ENCODE data around the gene HOXA3. TPM values are rescaled to one million over a fixed set of nuclear protein-coding genes. Genes with fewer than 3 reads are reported as not detected.

HOXA3 gene
- polyA plus RNA-seq, 1 of the 3 experiments (the other 2 are of a cell fraction): 0.15 TPM

- no peak for DNase-seq
- no peak overlapping the region for H3K9ac ChIP-seq
- no peak overlapping the region for H3K4me3 ChIP-seq (ENCODE audit: low read depth in 2 of 2, low read length in 1 of 2)
These were observed 47.9 kb downstream of the HOXA3 start for GRCh38 chr7:27104341-27105058.

More at GRCh38 chr7:27104341-27105058, 47.9 kb downstream of the HOXA3 start:
- no peaks in the 10 kb centered on the region for H3F3A ChIP-seq (replicated peaks; ENCODE audit: insufficient read depth)
- TF ChIP-seq FOSL2 (IDR thresholded peaks at IDR 0.05; ENCODE audit: borderline replicate concordance, low read depth) (no peak), RXRA (IDR thresholded peaks at IDR 0.05; ENCODE audit: borderline replicate concordance, low read depth) (no peak), RFX5 (IDR thresholded peaks at IDR 0.05; ENCODE audit: low read length) (no peak), POLR2AphosphoS5 (IDR thresholded peaks at IDR 0.05; ENCODE audit: low read depth, low read length) (no peak), YY1 (IDR thresholded peaks at IDR 0.05; ENCODE audit: low read depth) (no peak), REST (IDR thresholded peaks at IDR 0.05; ENCODE audit: low read depth, low read length) (no peak), MAX (IDR thresholded peaks at IDR 0.05; ENCODE audit: low read depth) (no peak), IRF3 (IDR thresholded peaks at IDR 0.05; ENCODE audit: low read depth, low read length) (no peak), FOXM1 (IDR thresholded peaks at IDR 0.05; ENCODE audit: low read depth) (no peak), TAF1 (IDR thresholded peaks at IDR 0.05; ENCODE audit: borderline replicate concordance, low read depth, low read length) (no peak), FOXJ3 (CRISPR knock-in tag; IDR thresholded peaks at IDR 0.05) (no peak), TEAD4 (IDR thresholded peaks at IDR 0.05; ENCODE audit: borderline replicate concordance, insufficient read depth) (no peak), CHD2 (IDR thresholded peaks at IDR 0.05; ENCODE audit: low read length, partially characterized antibody) (no peak), GABPA (IDR thresholded peaks at IDR 0.05; ENCODE audit: low read depth) (no peak), EZH2phosphoT487 (IDR thresholded peaks at IDR 0.05; ENCODE audit: borderline replicate concordance, low read depth) (no peak), RAD21 (IDR thresholded peaks at IDR 0.05; ENCODE audit: low read length) (no peak)
- TF ChIP-seq, protein P1, sequence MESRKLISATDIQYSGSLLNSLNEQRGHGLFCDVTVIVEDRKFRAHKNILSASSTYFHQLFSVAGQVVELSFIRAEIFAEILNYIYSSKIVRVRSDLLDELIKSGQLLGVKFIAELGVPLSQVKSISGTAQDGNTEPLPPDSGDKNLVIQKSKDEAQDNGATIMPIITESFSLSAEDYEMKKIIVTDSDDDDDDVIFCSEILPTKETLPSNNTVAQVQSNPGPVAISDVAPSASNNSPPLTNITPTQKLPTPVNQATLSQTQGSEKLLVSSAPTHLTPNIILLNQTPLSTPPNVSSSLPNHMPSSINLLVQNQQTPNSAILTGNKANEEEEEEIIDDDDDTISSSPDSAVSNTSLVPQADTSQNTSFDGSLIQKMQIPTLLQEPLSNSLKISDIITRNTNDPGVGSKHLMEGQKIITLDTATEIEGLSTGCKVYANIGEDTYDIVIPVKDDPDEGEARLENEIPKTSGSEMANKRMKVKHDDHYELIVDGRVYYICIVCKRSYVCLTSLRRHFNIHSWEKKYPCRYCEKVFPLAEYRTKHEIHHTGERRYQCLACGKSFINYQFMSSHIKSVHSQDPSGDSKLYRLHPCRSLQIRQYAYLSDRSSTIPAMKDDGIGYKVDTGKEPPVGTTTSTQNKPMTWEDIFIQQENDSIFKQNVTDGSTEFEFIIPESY (IDR thresholded peaks at IDR 0.05; ENCODE audit: borderline replicate concordance, low read depth): no peak
- TF ChIP-seq, protein P2, sequence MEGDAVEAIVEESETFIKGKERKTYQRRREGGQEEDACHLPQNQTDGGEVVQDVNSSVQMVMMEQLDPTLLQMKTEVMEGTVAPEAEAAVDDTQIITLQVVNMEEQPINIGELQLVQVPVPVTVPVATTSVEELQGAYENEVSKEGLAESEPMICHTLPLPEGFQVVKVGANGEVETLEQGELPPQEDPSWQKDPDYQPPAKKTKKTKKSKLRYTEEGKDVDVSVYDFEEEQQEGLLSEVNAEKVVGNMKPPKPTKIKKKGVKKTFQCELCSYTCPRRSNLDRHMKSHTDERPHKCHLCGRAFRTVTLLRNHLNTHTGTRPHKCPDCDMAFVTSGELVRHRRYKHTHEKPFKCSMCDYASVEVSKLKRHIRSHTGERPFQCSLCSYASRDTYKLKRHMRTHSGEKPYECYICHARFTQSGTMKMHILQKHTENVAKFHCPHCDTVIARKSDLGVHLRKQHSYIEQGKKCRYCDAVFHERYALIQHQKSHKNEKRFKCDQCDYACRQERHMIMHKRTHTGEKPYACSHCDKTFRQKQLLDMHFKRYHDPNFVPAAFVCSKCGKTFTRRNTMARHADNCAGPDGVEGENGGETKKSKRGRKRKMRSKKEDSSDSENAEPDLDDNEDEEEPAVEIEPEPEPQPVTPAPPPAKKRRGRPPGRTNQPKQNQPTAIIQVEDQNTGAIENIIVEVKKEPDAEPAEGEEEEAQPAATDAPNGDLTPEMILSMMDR (IDR thresholded peaks at IDR 0.05): no peak
- WGBS (ENCODE audit: low lambda C conversion rate): 11% methylated on average over 13 of the region's 13 CpGs
- peaks cover 100% of the 10 kb centered on the region for H3K27me3 ChIP-seq (ENCODE audit: insufficient read depth)
- no peaks in the 10 kb centered on the region for H4K20me1 ChIP-seq (ENCODE audit: insufficient read depth)
- no peaks in the 10 kb centered on the region; a peak in 1 of 4 replicates for H3K4me1 ChIP-seq (ENCODE audit: control insufficient read depth in 1 of 2, insufficient read depth in 2 of 2, low read depth in 1 of 2, low read length in 1 of 2)
- H3K79me2 ChIP-seq (ENCODE audit: insufficient read depth): no peaks in the 10 kb centered on the region
- no peaks in the 10 kb centered on the region for H3K9me3 ChIP-seq
- no peak overlapping the region for H3K4me2 ChIP-seq
- H3K36me3 ChIP-seq (replicated peaks in 1 of 2; ENCODE audit: control insufficient read depth in 1 of 2, insufficient read depth in 2 of 2, low read length in 1 of 2): no peaks in the 10 kb centered on the region
- no peaks in the 10 kb centered on the region for H3K9me2 ChIP-seq
- H3K27ac ChIP-seq (ENCODE audit: low read depth in 2 of 2, low read length in 1 of 2): no peak overlapping the region
- POLR2A ChIA-PET: no interaction called here
- CTCF ChIA-PET: interaction anchor here (1.0 to 1.8 kb wide), 4 partner anchors 47 to 423 kb away, joined by 3 to 5 read pairs (median 4); no protein-coding TSS in a partner anchor
- H2AFZ ChIP-seq (ENCODE audit: low read depth): no peak overlapping the region
